Activated CD8-positive, alpha-beta T cell treated with anti-CD3 and anti-CD28 coated beads for 36 hours (primary cell): ENCODE data around the gene SOCS3. TPM values are rescaled to one million over a fixed set of nuclear protein-coding genes. Genes with fewer than 3 reads are reported as not detected.

ENCODE experiments used
- ATAC-seq: fragments of 200-7000 bp; cut with Tn5 transposase; one replicate; pipeline ENCODE4 v1.10.0; 2021; ENCODE audit warnings: mild to moderate bottlenecking, moderate library complexity
- CTCF ChIA-PET: fragments of 350-600 bp; sonication (Branson Sonifier 250); formaldehyde crosslinking; loops from one replicate; lab custom pipeline; 2021; ENCODE audit warnings: antibody characterized with exemption; lab: Charles Lee
- POLR2A ChIA-PET: fragments of 350-600 bp; sonication (Branson Sonifier 250); formaldehyde crosslinking; loops from one replicate; lab custom pipeline; 2021; ENCODE audit warnings: antibody characterized with exemption; lab: Charles Lee
- DNase-seq: peaks from one replicate; pipeline ENCODE4 v3.0.0-alpha.2; 2020
- H3K27ac Mint-ChIP-seq: one replicate; pipeline ENCODE4 v1.8.0; 2021; ENCODE audit warnings: mild to moderate bottlenecking, mixed read lengths
- H3K27me3 Mint-ChIP-seq: one replicate; pipeline ENCODE4 v1.8.0; 2021; ENCODE audit warnings: mixed read lengths
- H3K36me3 Mint-ChIP-seq: one replicate; pipeline ENCODE4 v1.8.0; 2021; ENCODE audit warnings: low read depth, mixed read lengths
- H3K4me1 Mint-ChIP-seq: one replicate; pipeline ENCODE4 v1.8.0; 2021; ENCODE audit warnings: low read depth, mixed read lengths
- H3K4me3 Mint-ChIP-seq: one replicate; pipeline ENCODE4 v1.8.0; 2021; ENCODE audit warnings: mild to moderate bottlenecking, moderate library complexity, mixed read lengths
- H3K9me3 Mint-ChIP-seq: one replicate; pipeline ENCODE4 v1.8.0; 2021; ENCODE audit warnings: mixed read lengths
- CTCF ChIP-seq: fragments of 200-600 bp; IDR thresholded peaks from one replicate; pipeline ENCODE4 v1.8.0; 2022; ENCODE audit warnings: antibody characterized with exemption, mild to moderate bottlenecking
- intact Hi-C: fragments of 100-400 bp; cut with micrococcal nuclease; formaldehyde crosslinking; loops from one replicate; pipeline ENCODE4 v1.10.0; 2022
- total RNA-seq, 2 experiments: library from RNA; stranded (reverse); gene quantifications; one replicate each; pipeline ENCODE4 v1.2.3, GENCODE V29; 2021

The SOCS3 gene
- total RNA-seq, 2 experiments from 2014 or later: 48.6 to 49.1 TPM

- CTCF ChIA-PET: interaction anchor here (0.8 to 3.0 kb wide), 4 partner anchors 11 to 31 kb away, joined by 3 to 17 read pairs (median 5); no protein-coding TSS in a partner anchor
- Mint-ChIP-seq H3K4me1 (peaks cover 36% of the 10 kb centered on the region), H3K27me3 (no peaks in the 10 kb centered on the region), H3K27ac (peak overlapping the region; percentile 36), H3K9me3 (no peaks in the 10 kb centered on the region), H3K36me3 (peaks cover 53% of the 10 kb centered on the region), H3K4me3 (no peak overlapping the region)
- intact Hi-C loops: no loop called here
- ATAC-seq: no peak
- no peak for DNase-seq
- POLR2A ChIA-PET: interaction anchor here (1.2 to 2.7 kb wide), 5 partner anchors 10 to 27 kb away, joined by 3 to 10 read pairs (median 5); partner anchors contain the start of gene PGS1
- TF ChIP-seq CTCF: no peak
These were observed 32.0 kb upstream of the SOCS3 start for GRCh38 chr17:78391843-78392242.

GRCh38 chr17:78391051-78391431, 31.2 kb upstream of the SOCS3 start:
- intact Hi-C loops: no loop called here
- Mint-ChIP-seq H3K9me3 (no peaks in the 10 kb centered on the region), H3K4me3 (no peak overlapping the region), H3K4me1 (peaks cover 44% of the 10 kb centered on the region), H3K27ac (peak overlapping the region; percentile 66), H3K27me3 (no peaks in the 10 kb centered on the region), H3K36me3 (peaks cover 54% of the 10 kb centered on the region)
- ChIA-PET CTCF (interaction anchor here (1.2 to 3.0 kb wide), 3 partner anchors 15 to 31 kb away, joined by 4 to 17 read pairs (median 7); no protein-coding TSS in a partner anchor), POLR2A (interaction anchor here (0.6 to 2.7 kb wide), 7 partner anchors 9 to 90 kb away, joined by 3 to 10 read pairs (median 5); partner anchors contain the start of gene PGS1)
- TF ChIP-seq CTCF: no peak
- DNase-seq (no peak), ATAC-seq (no peak)

GRCh38 chr17:78390241-78391050, 30.6 kb upstream of the SOCS3 start:
- POLR2A ChIA-PET: interaction anchor here (0.6 to 2.7 kb wide), 6 partner anchors 8 to 89 kb away, joined by 3 to 10 read pairs (median 4); no protein-coding TSS in a partner anchor
- Mint-ChIP-seq H3K9me3 (no peaks in the 10 kb centered on the region), H3K4me3 (no peak overlapping the region), H3K4me1 (peaks cover 50% of the 10 kb centered on the region), H3K36me3 (peaks cover 51% of the 10 kb centered on the region), H3K27me3 (no peaks in the 10 kb centered on the region), H3K27ac (peak overlapping the region; percentile 66)
- intact Hi-C loops: no loop called here
- TF ChIP-seq CTCF: no peak
- no peak for ATAC-seq
- CTCF ChIA-PET: interaction anchor here (0.7 to 3.0 kb wide), 6 partner anchors 13 to 32 kb away, joined by 3 to 17 read pairs (median 4); no protein-coding TSS in a partner anchor
- DNase-seq: peak; percentile 30

GRCh38 chr17:78387977-78388941, 28.4 kb upstream of the SOCS3 start:
- ChIA-PET POLR2A (interaction anchor here (0.7 to 1.5 kb wide), 5 partner anchors 9 to 31 kb away, joined by 3 to 8 read pairs (median 3); partner anchors contain the start of gene PGS1), CTCF (interaction anchor here (1.0 to 1.3 kb wide), 2 partner anchors 24 to 137 kb away, joined by 3 to 5 read pairs; no protein-coding TSS in a partner anchor)
- intact Hi-C loops: no loop called here
- ATAC-seq (no peak), DNase-seq (no peak)
- Mint-ChIP-seq H3K27ac (peak overlapping the region; percentile 99), H3K36me3 (peaks cover 47% of the 10 kb centered on the region), H3K4me1 (peaks cover 70% of the 10 kb centered on the region), H3K4me3 (peak overlapping the region; percentile 35), H3K27me3 (no peaks in the 10 kb centered on the region), H3K9me3 (no peaks in the 10 kb centered on the region)
- no peak for TF ChIP-seq CTCF
